ENCODE results near the gene KRTAP4-7. TPM values are rescaled to one million over a fixed set of nuclear protein-coding genes. Genes with fewer than 3 reads are reported as not detected.
"Not testable (repeated sequence)": the region's sequence is repeated elsewhere in the genome, so short reads cannot be mapped to it uniquely, and the experiment has no call there.

KRTAP4-7 gene
- total RNA-seq, 4 donors from 2014 or later: not detected

- peaks cover 0 to 14% (median 0%) of the 10 kb centered on the region in 4 donors for H3K27me3 ChIP-seq
- H3K4me3 ChIP-seq: no peak overlapping the region
- H3K36me3 ChIP-seq: no peaks in the 10 kb centered on the region
- H3K27ac ChIP-seq: no peak overlapping the region
- no peak for DNase-seq
- no peak for TF ChIP-seq POLR2A (IDR thresholded peaks at IDR 0.05)
- no peak for TF ChIP-seq CTCF (IDR thresholded peaks at IDR 0.05)
- no peaks in the 10 kb centered on the region for H3K9me3 ChIP-seq
- H3K4me1 ChIP-seq: no peaks in the 10 kb centered on the region
- intact Hi-C loops (cut with DNase I): no loop called here
- 40 to 53% methylated on average over 7 of the region's 7 CpGs for WGBS, 2 donors
Observed at GRCh38 chr17:41048441-41048840, 35.5 kb upstream of the KRTAP4-7 start.

- TF ChIP-seq POLR2A (IDR thresholded peaks at IDR 0.05): no peak
- TF ChIP-seq CTCF (IDR thresholded peaks at IDR 0.05): no peak
- Histone ChIP-seq H3K36me3 (no peaks in the 10 kb centered on the region), H3K27ac (no peak overlapping the region), H3K27me3 (peaks cover 0 to 14% (median 0%) of the 10 kb centered on the region in 4 donors), H3K4me3 (no peak overlapping the region), H3K4me1 (no peaks in the 10 kb centered on the region), H3K9me3 (no peaks in the 10 kb centered on the region)
- WGBS, 2 donors: 26 to 37% methylated on average over 2 of the region's 2 CpGs
- DNase-seq: no peak
- intact Hi-C loops (cut with DNase I): no loop called here
Observed at GRCh38 chr17:41049110-41049509, 34.8 kb upstream of the KRTAP4-7 start.

GRCh38 chr17:41052566-41052965 is 31.4 kb upstream of the KRTAP4-7 start:
- H3K9me3 ChIP-seq: no peaks in the 10 kb centered on the region
- intact Hi-C loops (cut with DNase I): no loop called here

GRCh38 chr17:41054025-41054424 is 29.9 kb upstream of the KRTAP4-7 start:
- Histone ChIP-seq H3K27me3 (peaks cover 0 to 18% (median 0%) of the 10 kb centered on the region in 4 donors), H3K9me3 (no peaks in the 10 kb centered on the region), H3K27ac (no peak overlapping the region), H3K4me1 (no peaks in the 10 kb centered on the region), H3K4me3 (no peak overlapping the region), H3K36me3 (no peaks in the 10 kb centered on the region)
- WGBS, 2 donors: 69 to 87% methylated on average over 4 of the region's 4 CpGs
- intact Hi-C loops (cut with DNase I): no loop called here
- no peak for DNase-seq
- TF ChIP-seq CTCF (IDR thresholded peaks at IDR 0.05) (no peak), POLR2A (IDR thresholded peaks at IDR 0.05) (no peak)

More at GRCh38 chr17:41052566-41052965, 31.4 kb upstream of the KRTAP4-7 start:
- Histone ChIP-seq H3K36me3 (no peaks in the 10 kb centered on the region), H3K4me1 (no peaks in the 10 kb centered on the region), H3K4me3 (no peak overlapping the region), H3K27ac (no peak overlapping the region), H3K27me3 (peaks cover 0 to 16% (median 0%) of the 10 kb centered on the region in 4 donors)
- TF ChIP-seq CTCF (IDR thresholded peaks at IDR 0.05) (no peak), POLR2A (IDR thresholded peaks at IDR 0.05) (no peak)
- DNase-seq: no peak

GRCh38 chr17:41054556-41054955 is 29.4 kb upstream of the KRTAP4-7 start:
- H3K4me3 ChIP-seq; DNase-seq; H3K4me1 ChIP-seq; H3K9me3 ChIP-seq; H3K36me3 ChIP-seq; H3K27ac ChIP-seq; intact Hi-C loops (cut with DNase I): not testable (repeated sequence)
- WGBS, 2 donors: 81 to 84% methylated on average over 7 of the region's 9 CpGs
- H3K27me3 ChIP-seq: peaks cover 0 to 15% (median 0%) of the 10 kb centered on the region in 4 donors

- WGBS, 2 donors: 38 to 59% methylated on average over 1 of the region's 6 CpGs
- H3K27ac ChIP-seq; DNase-seq; H3K36me3 ChIP-seq; H3K4me1 ChIP-seq; H3K4me3 ChIP-seq; H3K9me3 ChIP-seq; intact Hi-C loops (cut with DNase I): not testable (repeated sequence)
- peaks cover 0 to 15% (median 0%) of the 10 kb centered on the region in 4 donors for H3K27me3 ChIP-seq
Observed at GRCh38 chr17:41055130-41055529, 28.8 kb upstream of the KRTAP4-7 start, which contains the start of gene KRTAP2-2. Gene KRTAP2-2, minus strand, starts transcription at chr17:41055230. Its CDS starts 19 bp downstream, at chr17:41055211.
